LNCAP (cell line): ENCODE results near the gene ZBTB16.

Experiments
- TF ChIP-seq, protein P1 (sequence below): fragments of 450-650 bp; IDR thresholded peaks from 2 replicates; pipeline ENCODE4 v1.5.1; 2017; ENCODE audit warnings: mild to moderate bottlenecking

Gene ZBTB16

GRCh38 chr11:114145166-114145775 lies 85.8 kb downstream of the ZBTB16 start:
- TF ChIP-seq, protein P1, sequence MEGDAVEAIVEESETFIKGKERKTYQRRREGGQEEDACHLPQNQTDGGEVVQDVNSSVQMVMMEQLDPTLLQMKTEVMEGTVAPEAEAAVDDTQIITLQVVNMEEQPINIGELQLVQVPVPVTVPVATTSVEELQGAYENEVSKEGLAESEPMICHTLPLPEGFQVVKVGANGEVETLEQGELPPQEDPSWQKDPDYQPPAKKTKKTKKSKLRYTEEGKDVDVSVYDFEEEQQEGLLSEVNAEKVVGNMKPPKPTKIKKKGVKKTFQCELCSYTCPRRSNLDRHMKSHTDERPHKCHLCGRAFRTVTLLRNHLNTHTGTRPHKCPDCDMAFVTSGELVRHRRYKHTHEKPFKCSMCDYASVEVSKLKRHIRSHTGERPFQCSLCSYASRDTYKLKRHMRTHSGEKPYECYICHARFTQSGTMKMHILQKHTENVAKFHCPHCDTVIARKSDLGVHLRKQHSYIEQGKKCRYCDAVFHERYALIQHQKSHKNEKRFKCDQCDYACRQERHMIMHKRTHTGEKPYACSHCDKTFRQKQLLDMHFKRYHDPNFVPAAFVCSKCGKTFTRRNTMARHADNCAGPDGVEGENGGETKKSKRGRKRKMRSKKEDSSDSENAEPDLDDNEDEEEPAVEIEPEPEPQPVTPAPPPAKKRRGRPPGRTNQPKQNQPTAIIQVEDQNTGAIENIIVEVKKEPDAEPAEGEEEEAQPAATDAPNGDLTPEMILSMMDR = no peak

GRCh38 chr11:114147375-114148012 lies 88.0 kb downstream of the ZBTB16 start:
- TF ChIP-seq, protein P1 = no peak

- TF ChIP-seq, protein P1 = no peak
Measured at GRCh38 chr11:114148013-114148382, 88.5 kb downstream of the ZBTB16 start.

GRCh38 chr11:114149689-114150407 lies 90.3 kb downstream of the ZBTB16 start:
- TF ChIP-seq, protein P1 = no peak

GRCh38 chr11:114150671-114151070 lies 91.2 kb downstream of the ZBTB16 start:
- TF ChIP-seq, protein P1 = no peak

DNA sequence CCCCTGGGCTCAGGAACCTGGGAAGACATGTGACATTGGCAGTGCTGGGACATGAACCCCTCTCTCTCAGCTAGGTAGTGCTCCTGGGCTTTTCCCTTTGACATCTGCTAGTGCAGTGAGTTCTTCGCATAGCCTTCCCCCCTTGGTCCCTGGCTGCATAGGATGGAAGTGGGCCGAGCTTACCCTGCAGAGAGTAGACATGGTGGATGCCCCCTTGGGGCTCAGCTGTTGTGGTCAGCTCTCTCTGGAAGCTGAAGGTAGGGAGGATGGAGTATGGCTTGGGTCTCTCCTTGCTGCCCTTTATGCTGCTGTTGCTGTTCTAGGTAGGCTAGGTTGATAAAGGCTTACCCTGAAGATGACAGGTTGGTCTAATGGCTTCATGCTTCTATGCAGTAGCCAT lies 92.1 kb downstream of the ZBTB16 start:
- TF ChIP-seq, protein P1 = no peak

- TF ChIP-seq, protein P1 = no peak
Measured at GRCh38 chr11:114152162-114152561, 92.7 kb downstream of the ZBTB16 start.
